Tibial nerve (tissue), 4 donors: ENCODE data around the gene ZSCAN2.

Source experiments
- EP300 ChIP-seq, 2 donors: sonication (generic); formaldehyde crosslinking; IDR thresholded peaks; one replicate each; pipeline ENCODE4 v1.6.1; 2017; ENCODE audit warnings: antibody characterized with exemption in 2 of 2, mild to moderate bottlenecking in 1 of 2
- POLR2A ChIP-seq, 2 donors: fragments of 450-650 bp; IDR thresholded peaks; one replicate each; pipeline ENCODE4 v1.6.1; 2017; ENCODE audit warnings: antibody characterized with exemption in 2 of 2, mild to moderate bottlenecking in 2 of 2, moderate library complexity in 2 of 2
- TF ChIP-seq, protein P1 (sequence below), 5 experiments: fragments of 200-600 bp in 3 of 5; fragments of 450-650 bp in 2 of 5; sonication (generic) in 3 of 5; IDR thresholded peaks; one replicate each; pipeline ENCODE4 v1.5.1; 2016 to 2019; ENCODE audit warnings: antibody characterized with exemption in 5 of 5, mild to moderate bottlenecking in 3 of 5, moderate library complexity in 2 of 5

DNA sequence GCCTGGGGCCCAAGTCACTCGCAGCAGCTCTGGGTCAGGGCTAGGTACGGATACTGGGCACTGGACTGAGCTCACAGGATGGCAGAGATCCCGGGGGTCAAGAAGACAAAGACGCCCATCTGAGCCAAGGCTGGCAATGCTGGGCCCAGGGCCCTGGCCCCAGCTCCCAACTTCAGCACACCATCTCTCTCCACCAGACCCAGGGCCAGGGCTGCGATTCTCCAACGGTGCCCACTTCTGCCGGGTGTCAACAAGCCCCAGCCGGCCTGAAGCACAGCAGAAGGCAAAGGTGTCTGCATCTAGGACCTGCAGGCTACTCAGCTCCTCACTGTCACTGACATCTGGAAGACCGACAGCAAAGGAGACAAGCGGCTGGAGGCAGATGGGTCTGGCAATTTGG, 44.7 kb downstream of the ZSCAN2 start:
- TF ChIP-seq, protein P1, sequence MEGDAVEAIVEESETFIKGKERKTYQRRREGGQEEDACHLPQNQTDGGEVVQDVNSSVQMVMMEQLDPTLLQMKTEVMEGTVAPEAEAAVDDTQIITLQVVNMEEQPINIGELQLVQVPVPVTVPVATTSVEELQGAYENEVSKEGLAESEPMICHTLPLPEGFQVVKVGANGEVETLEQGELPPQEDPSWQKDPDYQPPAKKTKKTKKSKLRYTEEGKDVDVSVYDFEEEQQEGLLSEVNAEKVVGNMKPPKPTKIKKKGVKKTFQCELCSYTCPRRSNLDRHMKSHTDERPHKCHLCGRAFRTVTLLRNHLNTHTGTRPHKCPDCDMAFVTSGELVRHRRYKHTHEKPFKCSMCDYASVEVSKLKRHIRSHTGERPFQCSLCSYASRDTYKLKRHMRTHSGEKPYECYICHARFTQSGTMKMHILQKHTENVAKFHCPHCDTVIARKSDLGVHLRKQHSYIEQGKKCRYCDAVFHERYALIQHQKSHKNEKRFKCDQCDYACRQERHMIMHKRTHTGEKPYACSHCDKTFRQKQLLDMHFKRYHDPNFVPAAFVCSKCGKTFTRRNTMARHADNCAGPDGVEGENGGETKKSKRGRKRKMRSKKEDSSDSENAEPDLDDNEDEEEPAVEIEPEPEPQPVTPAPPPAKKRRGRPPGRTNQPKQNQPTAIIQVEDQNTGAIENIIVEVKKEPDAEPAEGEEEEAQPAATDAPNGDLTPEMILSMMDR (IDR thresholded peaks at IDR 0.05), result no peak
- TF ChIP-seq EP300 (IDR thresholded peaks at IDR 0.05) (no peak), POLR2A (IDR thresholded peaks at IDR 0.05) (no peak)
